Adipose tissue (tissue), 3 donors: ENCODE results near the gene LVRN. TPM values are rescaled to one million over a fixed set of nuclear protein-coding genes. Genes with fewer than 3 reads are reported as not detected.

Source experiments
- H3K27ac ChIP-seq: one replicate; pipeline ENCODE4 v1.5.1; 2013; ENCODE audit warnings: low read depth, low read length
- WGBS, 3 donors: extraction: QIAGEN DNeasy Blood & Tissue Kit; methylation state at CpG; one replicate each; pipeline ENCODE4 v1.1.7; 2013; 5-methylcytosine and 5-hydroxymethylcytosine counted together
- polyA plus RNA-seq, 3 donors: library from polyadenylated mRNA; stranded (reverse); fragments of 200-250 nt; gene quantifications; one replicate each; pipeline ENCODE4 v1.2.3, GENCODE V29; 2013
- donor health status: healthy with polysubstance abuse.
- donor health status: Bipolar disorder and iron deficiency.
- donor health status: healthy.

LVRN gene
- polyA plus RNA-seq, 3 donors, result 1.8 to 18.7 (median 13.6) TPM

GRCh38 chr5:116068028-116068632, 105.9 kb downstream of the LVRN start:
- H3K27ac ChIP-seq, result no peak overlapping the region
- whole genome bisulfite sequencing, 3 donors, result 16 to 29% (median 27%) methylated on average over 4 of the region's 4 CpGs

GRCh38 chr5:116071211-116071610, 108.9 kb downstream of the LVRN start:
- 96 to 100% (median 99%) methylated on average over 1 of the region's 1 CpG for WGBS, 3 donors
- H3K27ac ChIP-seq, result no peak overlapping the region

GRCh38 chr5:116075191-116075831, 113.0 kb downstream of the LVRN start:
- H3K27ac ChIP-seq, result no peak overlapping the region
- WGBS, 3 donors, result 48 to 55% (median 51%) methylated on average over 6 of the region's 6 CpGs

GRCh38 chr5:116076496-116076895, 114.2 kb downstream of the LVRN start:
- 51 to 79% (median 73%) methylated on average over 1 of the region's 1 CpG for WGBS, 3 donors
- no peak overlapping the region for H3K27ac ChIP-seq

Other genes starting within 250 kb of the LVRN start
- gene CDO1, start 145.8 kb upstream of the LVRN start, polyA plus RNA-seq, result 100 to 1,000 TPM in 1 of 3 donors, 10 to 100 TPM in 2; 65.9 to 286 (median 68.6) TPM
- gene ATG12, start 120.9 kb upstream of the LVRN start, polyA plus RNA-seq, result 10 to 100 TPM; 21.8 to 32.2 (median 29.7) TPM
- 100 to 1,000 TPM in 1 of 3 donors, 10 to 100 TPM in 2; 43.0 to 127 (median 44.7) TPM for gene AP3S1, start 120.5 kb upstream of the LVRN start, polyA plus RNA-seq
- under 1 TPM in 2 of 3 donors, not detected in 1; 0.18 to 0.22 TPM for gene ARL14EPL, start 70.0 kb downstream of the LVRN start, polyA plus RNA-seq
- gene COMMD10, start 122.5 kb downstream of the LVRN start, polyA plus RNA-seq, result 10 to 100 TPM; 10.8 to 27.0 (median 14.9) TPM